Muscle layer of colon (tissue), 2 donors: ENCODE measurements around the gene GPX3.
A peak's percentile ranks its signal among the peaks of the same experiment; 100 is the strongest.

ENCODE experiments used
- H3K27ac ChIP-seq: one replicate; pipeline ENCODE4 v1.7.0; 2013; ENCODE audit warnings: low read depth, mild to moderate bottlenecking, low read length, moderate library complexity
- H3K27me3 ChIP-seq, 2 donors: one replicate each; pipeline ENCODE4 v1.7.0; 2013; ENCODE audit warnings: low read length in 2 of 2, mild to moderate bottlenecking in 2 of 2; ENCODE audit not compliant: insufficient read depth in 2 of 2, control insufficient read depth in 1 of 2
- H3K36me3 ChIP-seq: one replicate; pipeline ENCODE4 v1.7.0; 2013; ENCODE audit warnings: mild to moderate bottlenecking, low read length; ENCODE audit not compliant: insufficient read depth
- H3K4me1 ChIP-seq: one replicate; pipeline ENCODE4 v1.7.0; 2013; ENCODE audit warnings: mild to moderate bottlenecking, low read length; ENCODE audit not compliant: insufficient read depth
- H3K4me3 ChIP-seq, 2 donors: one replicate each; pipeline ENCODE4 v1.7.0; 2013; ENCODE audit warnings: low read length in 2 of 2, low read depth in 1 of 2, mild to moderate bottlenecking in 1 of 2, moderate library complexity in 1 of 2
- H3K9ac ChIP-seq: one replicate; pipeline ENCODE4 v1.7.0; 2013; ENCODE audit warnings: low read length
- H3K9me3 ChIP-seq: one replicate; pipeline ENCODE4 v1.7.0; 2013; ENCODE audit warnings: mild to moderate bottlenecking, low read length
- donor health status: abdominal sarcoma.
- donor health status: Adenocarcinoma of cecum.

GPX3 gene, protein sequence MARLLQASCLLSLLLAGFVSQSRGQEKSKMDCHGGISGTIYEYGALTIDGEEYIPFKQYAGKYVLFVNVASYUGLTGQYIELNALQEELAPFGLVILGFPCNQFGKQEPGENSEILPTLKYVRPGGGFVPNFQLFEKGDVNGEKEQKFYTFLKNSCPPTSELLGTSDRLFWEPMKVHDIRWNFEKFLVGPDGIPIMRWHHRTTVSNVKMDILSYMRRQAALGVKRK

DNA sequence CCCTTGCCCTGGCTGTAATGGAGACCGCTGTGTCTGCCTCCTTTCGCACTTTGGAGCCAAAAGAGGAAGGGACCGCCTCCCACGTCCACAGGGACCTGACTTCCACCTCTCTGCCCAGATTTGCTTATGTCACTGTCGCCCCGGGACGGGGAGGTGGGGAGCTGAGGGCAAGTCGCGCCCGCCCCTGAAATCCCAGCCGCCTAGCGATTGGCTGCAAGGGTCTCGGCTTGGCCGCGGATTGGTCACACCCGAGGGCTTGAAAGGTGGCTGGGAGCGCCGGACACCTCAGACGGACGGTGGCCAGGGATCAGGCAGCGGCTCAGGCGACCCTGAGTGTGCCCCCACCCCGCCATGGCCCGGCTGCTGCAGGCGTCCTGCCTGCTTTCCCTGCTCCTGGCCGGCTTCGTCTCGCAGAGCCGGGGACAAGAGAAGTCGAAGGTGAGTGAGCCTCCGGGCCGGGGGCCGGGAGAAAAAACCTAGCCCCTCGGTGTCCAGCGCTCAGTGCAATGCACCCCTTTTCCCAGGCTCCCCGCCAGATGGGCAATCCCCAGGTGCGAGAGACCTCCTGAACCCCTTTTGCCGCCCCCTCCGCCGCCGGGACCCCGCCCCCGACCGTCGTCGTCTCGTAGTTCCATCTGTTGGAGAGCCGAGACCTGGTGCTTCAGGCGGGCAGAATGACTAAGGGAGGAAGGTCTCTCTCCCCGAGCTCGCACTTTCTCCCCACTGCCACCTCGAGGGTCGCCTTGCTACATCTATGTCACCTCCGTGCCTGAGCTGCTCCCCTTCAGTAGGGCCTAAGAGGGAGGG is at the start of gene GPX3:
GPX3 (plus strand) TSS at position 288 of the 807 bp plus-strand sequence; CDS start at position 352, 64 bp downstream.
- no peaks in the 10 kb centered on the region for H3K27me3 ChIP-seq
- peak within 1 kb of the TSS; percentile 63 for H3K27ac ChIP-seq
- peak within 1 kb of the TSS; percentile 69 to 84 for H3K4me3 ChIP-seq
- H3K9ac ChIP-seq: peak within 1 kb of the TSS; percentile 10
- H3K4me1 ChIP-seq: peaks cover 25% of the 10 kb centered on the region
- no peaks in the 10 kb centered on the region for H3K9me3 ChIP-seq
- H3K36me3 ChIP-seq: peaks cover 5% of the 10 kb centered on the region

DNA sequence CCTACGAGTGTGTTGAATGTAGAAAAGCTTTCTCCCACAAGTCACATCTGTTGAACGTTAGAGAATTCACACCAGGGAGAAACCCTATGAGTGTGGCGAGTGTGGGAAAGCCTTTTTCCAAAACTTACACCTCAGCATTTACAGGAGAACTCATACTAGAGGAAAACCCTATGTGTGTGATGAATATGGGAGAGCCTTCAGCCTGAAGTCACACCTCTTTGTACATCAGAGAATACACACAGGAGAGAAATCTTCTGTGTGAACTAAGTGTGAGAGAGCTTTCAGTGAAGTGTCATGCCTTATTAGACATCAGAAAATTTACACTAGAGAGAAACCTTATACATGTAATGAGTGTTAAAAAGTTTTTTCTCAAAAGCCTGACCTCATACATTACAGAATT is 41.8 kb upstream of the GPX3 start:
- Histone ChIP-seq H3K36me3 (no peaks in the 10 kb centered on the region), H3K4me3 (no peak overlapping the region), H3K9me3 (no peaks in the 10 kb centered on the region), H3K9ac (no peak overlapping the region), H3K27me3 (no peaks in the 10 kb centered on the region), H3K4me1 (no peaks in the 10 kb centered on the region), H3K27ac (no peak overlapping the region)

DNA sequence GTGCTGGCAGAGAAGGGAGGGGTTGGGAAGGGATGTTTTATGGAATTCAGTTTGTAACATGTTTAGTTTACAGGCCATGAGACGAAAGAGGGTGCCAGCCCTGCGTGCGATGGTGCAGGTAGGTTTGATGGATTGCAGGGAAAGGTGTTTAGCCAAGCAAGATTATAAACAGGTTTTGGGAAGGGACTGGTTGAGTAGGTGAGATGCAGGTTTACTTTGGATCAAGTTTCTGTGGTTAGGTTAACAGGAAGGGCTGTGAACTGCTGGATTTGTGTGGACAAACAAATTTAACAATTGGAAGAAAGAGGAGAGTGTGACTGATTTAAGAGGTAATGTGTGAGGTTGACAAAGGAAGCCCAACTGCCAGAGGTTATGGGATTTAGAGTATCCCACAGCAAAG is 32.6 kb upstream of the GPX3 start:
- Histone ChIP-seq H3K27ac (no peak overlapping the region), H3K27me3 (no peaks in the 10 kb centered on the region), H3K9me3 (no peaks in the 10 kb centered on the region), H3K36me3 (no peaks in the 10 kb centered on the region), H3K9ac (no peak overlapping the region), H3K4me3 (no peak overlapping the region), H3K4me1 (no peaks in the 10 kb centered on the region)

DNA sequence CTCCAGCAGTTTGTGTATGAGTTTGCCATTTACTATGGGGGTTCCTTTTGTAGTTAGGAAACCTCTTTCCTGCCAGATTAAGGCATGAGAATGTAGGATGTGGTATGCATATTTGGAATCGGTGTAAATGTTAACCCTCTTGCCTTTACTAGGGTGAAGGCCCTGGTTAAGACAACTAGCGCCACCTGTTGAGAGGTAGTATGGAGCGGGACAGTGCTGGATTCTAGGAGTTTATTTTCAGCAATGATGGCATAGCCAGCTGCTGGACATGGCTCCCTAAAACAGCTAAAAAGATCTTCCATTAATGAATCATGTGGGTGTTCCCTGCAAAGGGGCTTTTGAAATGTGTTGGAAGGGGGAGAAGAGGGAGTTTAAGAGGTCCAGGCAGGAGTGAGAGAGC is 30.7 kb upstream of the GPX3 start:
- Histone ChIP-seq H3K36me3 (no peaks in the 10 kb centered on the region), H3K9me3 (no peaks in the 10 kb centered on the region), H3K4me1 (no peaks in the 10 kb centered on the region), H3K27ac (no peak overlapping the region), H3K9ac (no peak overlapping the region), H3K27me3 (no peaks in the 10 kb centered on the region), H3K4me3 (no peak overlapping the region)

DNA sequence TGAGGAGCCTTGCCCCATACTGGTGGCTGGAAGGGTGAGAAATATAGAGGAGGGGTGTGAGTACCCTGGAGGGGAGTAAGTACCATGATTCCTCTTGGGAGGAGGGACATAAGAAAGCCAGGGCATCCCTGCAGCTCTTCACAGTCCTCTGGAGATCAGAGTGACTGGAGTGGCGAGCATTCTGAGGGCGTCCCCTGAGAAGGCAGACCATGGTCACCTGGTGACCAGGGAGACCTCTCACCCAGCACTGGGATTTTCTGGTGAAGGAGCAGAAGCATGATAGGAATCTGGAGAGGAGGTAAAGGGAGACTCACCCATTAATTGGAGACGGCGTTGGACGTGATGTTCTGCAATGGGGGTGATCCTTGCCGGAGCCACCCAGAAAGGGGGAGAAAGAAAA is 27.7 kb upstream of the GPX3 start:
- Histone ChIP-seq H3K36me3 (no peaks in the 10 kb centered on the region), H3K27me3 (no peaks in the 10 kb centered on the region), H3K4me3 (no peak overlapping the region), H3K4me1 (no peaks in the 10 kb centered on the region), H3K27ac (no peak overlapping the region), H3K9me3 (no peaks in the 10 kb centered on the region), H3K9ac (no peak overlapping the region)

DNA sequence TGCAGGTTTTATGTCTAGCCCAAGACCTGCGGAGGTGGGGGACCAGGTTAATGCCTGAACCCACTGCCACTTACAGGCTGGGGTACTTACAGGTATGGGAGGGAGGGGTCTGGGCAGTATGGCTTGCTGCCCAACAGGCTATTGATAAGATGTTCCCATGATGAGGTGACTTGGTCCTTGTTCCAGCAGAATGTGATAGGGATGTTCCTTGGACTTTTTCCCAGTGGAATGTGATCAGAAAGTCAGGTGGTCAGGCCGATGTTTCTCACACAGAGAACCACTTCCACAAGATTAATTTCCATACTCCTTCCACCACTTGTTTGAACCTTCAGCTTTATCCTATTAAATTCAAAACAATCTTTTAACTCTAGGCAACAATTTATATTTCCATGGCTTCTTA is 27.0 kb upstream of the GPX3 start:
- H3K9me3 ChIP-seq: no peaks in the 10 kb centered on the region
- H3K4me1 ChIP-seq: no peaks in the 10 kb centered on the region
- no peaks in the 10 kb centered on the region for H3K36me3 ChIP-seq
- no peak overlapping the region for H3K4me3 ChIP-seq
- H3K27ac ChIP-seq: no peak overlapping the region
- H3K27me3 ChIP-seq: no peaks in the 10 kb centered on the region
- no peak overlapping the region for H3K9ac ChIP-seq

DNA sequence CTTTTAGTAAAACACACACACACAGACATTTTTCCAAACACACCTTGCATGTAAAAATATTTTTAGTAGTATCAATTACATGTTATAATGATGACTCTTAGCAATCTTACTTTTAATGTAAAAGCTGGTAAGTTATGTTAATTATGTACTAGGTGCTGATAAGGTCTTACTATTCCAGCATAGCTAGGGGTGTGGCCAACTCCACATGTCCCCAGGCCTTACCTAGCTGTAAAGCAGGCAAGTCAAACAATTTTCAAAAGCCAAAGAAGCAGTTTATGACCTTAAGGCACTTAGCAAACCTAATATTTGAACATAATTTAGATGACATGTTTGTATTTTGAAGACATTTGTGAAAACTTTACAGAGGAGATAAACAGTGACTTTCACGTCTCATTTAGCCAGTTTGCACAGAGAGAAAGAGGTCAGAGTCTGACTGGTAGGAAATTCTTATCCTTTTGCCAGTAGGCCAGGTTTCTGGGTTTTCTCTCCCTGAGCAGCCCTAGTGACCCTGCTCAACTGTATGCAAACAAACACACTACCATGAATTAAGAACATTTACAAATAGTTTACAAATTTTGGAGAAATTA is 26.5 kb upstream of the GPX3 start:
- Histone ChIP-seq H3K9me3 (no peaks in the 10 kb centered on the region), H3K27ac (no peak overlapping the region), H3K36me3 (no peaks in the 10 kb centered on the region), H3K9ac (no peak overlapping the region), H3K4me1 (no peaks in the 10 kb centered on the region), H3K27me3 (no peaks in the 10 kb centered on the region), H3K4me3 (no peak overlapping the region)

DNA sequence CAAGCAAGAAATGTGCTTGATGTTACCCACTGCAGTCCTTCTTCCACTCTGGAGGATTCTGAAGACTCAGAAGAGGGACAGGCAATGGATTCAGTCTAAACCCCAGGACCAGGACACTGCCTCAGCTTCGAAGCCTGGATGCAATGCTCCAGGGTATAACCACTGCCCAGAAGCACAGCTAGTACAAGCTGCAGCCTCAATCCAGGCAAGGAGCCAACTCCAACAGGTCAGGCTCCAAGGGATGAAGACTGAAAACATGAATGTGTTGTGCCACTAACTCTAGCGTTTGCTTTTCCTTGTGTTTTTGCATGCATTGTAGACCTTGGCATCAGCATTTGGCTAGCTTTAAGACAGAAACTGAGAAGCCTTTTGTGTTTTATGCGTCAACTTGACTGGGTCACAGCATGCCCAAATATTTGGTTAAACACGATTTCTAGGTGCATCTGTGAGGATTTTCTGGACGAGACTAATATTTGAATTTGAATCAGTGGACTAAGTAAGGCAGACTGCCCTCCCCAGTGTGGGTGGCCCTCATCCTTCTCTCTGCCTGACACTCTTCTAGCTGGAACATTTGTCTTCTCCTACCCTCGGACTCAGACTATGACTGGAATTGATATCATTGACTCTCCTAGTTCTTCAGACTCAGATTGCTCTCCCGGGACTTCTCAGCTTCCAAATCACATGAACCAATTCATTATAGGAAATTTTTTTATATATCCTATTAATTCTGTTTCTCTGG is 20.5 kb upstream of the GPX3 start:
- no peak overlapping the region for H3K9ac ChIP-seq
- no peak overlapping the region for H3K4me3 ChIP-seq
- no peaks in the 10 kb centered on the region for H3K9me3 ChIP-seq
- no peaks in the 10 kb centered on the region for H3K4me1 ChIP-seq
- no peak overlapping the region for H3K27ac ChIP-seq
- no peaks in the 10 kb centered on the region for H3K27me3 ChIP-seq
- H3K36me3 ChIP-seq: no peaks in the 10 kb centered on the region

DNA sequence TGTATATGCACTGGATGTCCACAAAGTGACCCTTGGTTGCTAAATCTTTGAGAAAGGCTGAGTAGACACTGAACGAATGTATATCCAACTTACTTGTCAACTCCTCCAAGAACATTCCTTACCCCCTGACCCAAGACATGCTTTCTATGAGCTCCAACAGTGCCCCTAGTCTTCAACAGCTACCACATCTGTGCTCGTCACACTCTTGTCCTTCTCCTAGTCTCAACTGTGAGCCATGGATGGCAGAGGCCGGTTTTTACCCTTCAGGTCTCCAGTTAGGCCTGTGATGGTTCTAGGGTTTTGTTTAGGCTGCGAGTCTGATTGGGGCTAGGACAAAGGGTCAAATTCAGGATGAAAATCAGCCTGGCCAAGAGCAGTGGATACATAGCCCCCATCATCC is 19.0 kb upstream of the GPX3 start:
- Histone ChIP-seq H3K9me3 (no peaks in the 10 kb centered on the region), H3K4me3 (no peak overlapping the region), H3K9ac (no peak overlapping the region), H3K27ac (no peak overlapping the region), H3K4me1 (peaks cover 15% of the 10 kb centered on the region), H3K27me3 (no peaks in the 10 kb centered on the region), H3K36me3 (no peaks in the 10 kb centered on the region)

DNA sequence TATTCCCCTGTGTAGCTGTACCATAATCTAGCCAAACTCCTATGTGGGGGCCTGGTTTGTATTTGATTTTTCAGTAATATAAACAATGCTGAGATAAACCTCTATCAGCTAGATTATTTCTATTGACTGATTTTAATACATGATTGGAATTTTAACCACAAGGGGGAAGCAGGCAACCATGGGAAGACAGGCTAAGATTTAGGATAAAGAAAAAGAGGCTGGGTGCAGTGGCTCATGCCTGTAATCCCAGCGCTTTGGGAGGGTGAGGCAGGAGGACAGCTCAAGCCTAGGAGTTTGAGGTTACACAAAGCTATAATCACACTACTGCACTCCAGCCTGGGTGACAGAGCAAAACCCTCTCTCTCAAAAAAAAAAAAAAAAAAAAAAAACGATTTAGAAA is 18.1 kb upstream of the GPX3 start:
- Histone ChIP-seq H3K9me3 (no peaks in the 10 kb centered on the region), H3K4me1 (peaks cover 23% of the 10 kb centered on the region), H3K27me3 (no peaks in the 10 kb centered on the region), H3K4me3 (no peak overlapping the region), H3K9ac (no peak overlapping the region), H3K27ac (no peak overlapping the region), H3K36me3 (no peaks in the 10 kb centered on the region)

DNA sequence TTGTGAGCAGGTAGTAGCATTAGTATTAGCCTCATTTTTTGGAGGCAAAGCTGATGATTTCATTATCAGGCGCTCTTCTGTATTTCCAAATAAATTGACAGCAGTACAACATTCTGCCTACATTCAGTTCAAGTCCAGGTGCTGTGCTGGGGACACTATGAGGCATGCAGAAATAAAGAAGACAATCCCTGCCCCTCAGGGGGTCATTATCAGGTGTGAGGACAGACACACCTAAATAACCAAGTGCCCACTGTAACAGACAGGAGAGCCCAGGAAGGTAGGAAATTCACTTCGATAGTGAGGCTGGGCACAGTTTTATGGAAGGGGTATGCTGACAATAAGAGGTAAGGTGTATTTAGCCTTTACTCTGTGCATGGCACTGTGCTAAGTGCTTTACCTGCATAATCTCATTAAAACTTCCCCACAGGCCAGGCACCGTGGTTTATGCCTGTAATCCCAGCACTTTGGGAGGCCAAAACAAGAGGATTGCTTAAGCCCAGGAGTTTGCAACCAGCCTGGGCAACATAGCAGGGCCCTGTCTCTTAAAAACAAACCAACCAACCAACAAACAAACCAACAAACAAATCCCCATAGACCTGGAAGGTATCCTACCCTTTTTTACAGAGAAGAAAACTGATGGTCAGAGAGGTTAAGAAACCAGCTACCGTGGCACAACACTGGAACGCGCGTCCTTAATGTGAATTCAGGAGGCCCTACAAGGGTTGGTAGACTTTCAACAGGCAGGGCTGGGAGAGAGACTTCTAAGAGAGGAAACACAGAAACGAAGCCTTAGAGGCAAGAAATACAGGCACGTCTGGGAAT is 17.5 kb upstream of the GPX3 start:
- no peak overlapping the region for H3K9ac ChIP-seq
- H3K27me3 ChIP-seq: no peaks in the 10 kb centered on the region
- H3K4me1 ChIP-seq: peaks cover 28% of the 10 kb centered on the region
- no peak overlapping the region for H3K4me3 ChIP-seq
- H3K36me3 ChIP-seq: no peaks in the 10 kb centered on the region
- no peaks in the 10 kb centered on the region for H3K9me3 ChIP-seq
- H3K27ac ChIP-seq: no peak overlapping the region
